ENCODE measurements around the gene ANXA1. TPM values are rescaled to one million over a fixed set of nuclear protein-coding genes. Genes with fewer than 3 reads are reported as not detected.

The ANXA1 gene
- total RNA-seq, 1 donor from 2014 or later: 923 TPM

- DNase-seq (ENCODE audit: extremely low spot score, unreplicated experiment): no peak
- no peak for TF ChIP-seq CTCF (conservative IDR thresholded peaks at IDR 0.05)
- Mint-ChIP-seq H3K4me3 (peak overlapping the region; percentile 40), H3K36me3 (no peaks in the 10 kb centered on the region), H3K4me1 (ENCODE audit: unreplicated experiment) (peaks cover 12% of the 10 kb centered on the region), H3K27ac (no peak overlapping the region), H3K9me3 (no peaks in the 10 kb centered on the region), H3K27me3 (no peaks in the 10 kb centered on the region)
These were observed 36.7 kb upstream of the ANXA1 start for GRCh38 chr9:73114958-73115357.

GRCh38 chr9:73116031-73116430 is 35.6 kb upstream of the ANXA1 start:
- Mint-ChIP-seq H3K27ac (peak overlapping the region; percentile 89), H3K36me3 (no peaks in the 10 kb centered on the region), H3K4me3 (peak overlapping the region; percentile 58), H3K27me3 (no peaks in the 10 kb centered on the region), H3K4me1 (ENCODE audit: unreplicated experiment) (peaks cover 12% of the 10 kb centered on the region), H3K9me3 (no peaks in the 10 kb centered on the region)
- no peak for DNase-seq (ENCODE audit: extremely low spot score, unreplicated experiment)
- TF ChIP-seq CTCF (conservative IDR thresholded peaks at IDR 0.05): no peak

DNA sequence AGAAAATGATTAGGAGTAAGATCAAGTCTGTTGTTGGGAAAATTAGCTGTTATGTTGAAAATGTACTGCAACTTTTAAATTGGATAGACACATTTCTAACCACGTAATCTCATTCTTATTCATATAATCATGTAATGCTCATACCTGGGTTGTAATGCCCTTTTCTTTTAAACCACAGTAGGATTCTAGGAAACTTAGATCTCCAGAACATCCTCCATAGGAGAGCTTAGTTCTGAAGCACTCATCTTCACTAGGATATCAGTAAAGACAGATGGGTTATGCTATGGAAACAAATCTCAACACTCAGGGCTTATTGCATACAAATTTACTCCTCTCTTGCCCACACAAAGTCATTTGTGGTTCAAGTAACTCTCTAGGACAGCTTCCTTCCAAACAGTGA is 34.8 kb upstream of the ANXA1 start:
- no peaks in the 10 kb centered on the region for H3K36me3 Mint-ChIP-seq
- peaks cover 12% of the 10 kb centered on the region for H3K4me1 Mint-ChIP-seq (ENCODE audit: unreplicated experiment)
- no peak for DNase-seq (ENCODE audit: extremely low spot score, unreplicated experiment)
- peak overlapping the region; percentile 52 for H3K27ac Mint-ChIP-seq
- TF ChIP-seq CTCF (conservative IDR thresholded peaks at IDR 0.05): no peak
- no peaks in the 10 kb centered on the region for H3K27me3 Mint-ChIP-seq
- no peak overlapping the region for H3K4me3 Mint-ChIP-seq
- no peaks in the 10 kb centered on the region for H3K9me3 Mint-ChIP-seq

DNA sequence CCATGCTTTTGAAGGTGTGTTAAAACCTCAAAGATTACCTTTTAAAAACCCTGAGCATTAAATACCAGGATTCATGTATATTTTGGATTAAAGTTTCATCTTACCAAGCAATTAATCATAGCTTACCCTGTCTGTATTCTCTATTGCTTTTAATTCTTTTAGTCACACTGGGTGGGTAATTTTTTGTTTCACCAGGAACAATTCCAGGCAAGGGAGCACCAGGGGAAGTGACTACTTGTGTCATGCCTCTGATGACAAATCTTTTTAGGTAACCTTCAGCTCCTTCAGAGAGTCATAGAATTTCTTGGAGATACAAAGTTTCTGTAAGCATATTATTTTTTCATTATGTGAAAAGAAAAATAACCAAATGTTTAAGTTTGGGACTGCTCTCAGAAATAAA is 33.4 kb upstream of the ANXA1 start:
- TF ChIP-seq CTCF (conservative IDR thresholded peaks at IDR 0.05): no peak
- no peaks in the 10 kb centered on the region for H3K27me3 Mint-ChIP-seq
- no peaks in the 10 kb centered on the region for H3K9me3 Mint-ChIP-seq
- H3K36me3 Mint-ChIP-seq: no peaks in the 10 kb centered on the region
- H3K4me3 Mint-ChIP-seq: no peak overlapping the region
- DNase-seq (ENCODE audit: extremely low spot score, unreplicated experiment): no peak
- peaks cover 12% of the 10 kb centered on the region for H3K4me1 Mint-ChIP-seq (ENCODE audit: unreplicated experiment)
- peak overlapping the region; percentile 26 for H3K27ac Mint-ChIP-seq

DNA sequence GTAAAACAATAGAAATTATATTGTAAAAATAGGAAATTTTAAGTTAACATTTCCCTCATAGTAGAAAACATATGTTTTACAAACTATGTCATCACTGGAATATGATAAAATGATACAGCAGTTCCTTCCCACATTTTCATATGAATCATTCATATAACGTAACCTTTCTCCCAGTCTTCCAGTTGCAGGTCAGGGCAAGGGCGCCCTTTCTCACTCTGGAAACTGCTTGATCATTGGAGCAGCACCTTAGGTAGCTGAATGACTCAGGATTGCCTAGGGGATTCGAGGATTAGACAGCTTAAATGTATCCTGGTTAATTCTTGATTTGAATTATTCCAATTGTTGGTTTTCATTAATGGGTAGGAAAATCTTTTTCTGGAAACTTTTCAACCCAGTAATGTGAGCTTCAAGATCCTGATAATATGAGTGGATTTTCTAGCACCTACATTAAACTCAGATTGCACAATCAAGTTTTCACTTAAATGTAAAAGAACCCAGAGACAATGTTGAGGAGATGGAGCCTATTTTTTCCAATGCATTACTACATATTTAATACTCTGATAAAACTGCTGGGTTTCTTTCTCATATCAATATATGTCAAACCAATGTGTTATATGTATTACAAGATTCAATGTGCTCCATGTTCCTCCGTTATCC is 32.6 kb upstream of the ANXA1 start:
- Mint-ChIP-seq H3K27me3 (no peaks in the 10 kb centered on the region), H3K27ac (no peak overlapping the region), H3K4me1 (ENCODE audit: unreplicated experiment) (peaks cover 12% of the 10 kb centered on the region), H3K4me3 (no peak overlapping the region), H3K36me3 (no peaks in the 10 kb centered on the region), H3K9me3 (no peaks in the 10 kb centered on the region)
- no peak for TF ChIP-seq CTCF (conservative IDR thresholded peaks at IDR 0.05)
- DNase-seq (ENCODE audit: extremely low spot score, unreplicated experiment): no peak

All from type B pancreatic cell (in vitro differentiated cells).